ENCODE measurements around the gene MCM10.

DNA sequence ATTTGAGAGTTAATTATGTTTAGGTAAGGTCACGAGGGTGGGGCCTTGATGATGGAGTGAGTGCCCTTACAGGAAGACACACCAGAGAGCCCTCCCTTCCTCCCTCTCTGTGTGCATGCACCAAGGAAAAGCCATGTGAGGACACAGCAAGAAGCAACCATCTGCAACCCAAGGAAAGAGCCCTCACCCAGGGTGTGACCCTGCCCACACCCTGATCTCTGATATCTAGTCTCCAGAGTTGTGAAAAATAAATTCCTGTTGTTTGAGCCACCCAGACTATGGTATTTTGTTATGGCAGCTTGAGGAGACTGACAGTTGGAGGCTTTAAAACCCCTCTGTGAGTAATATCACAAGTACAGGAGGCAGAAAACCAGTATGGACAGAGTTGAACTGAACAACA lies 15.0 kb upstream of the MCM10 start:
- no peak for TF ChIP-seq POLR2A (IDR thresholded peaks at IDR 0.05)
- TF ChIP-seq, protein P1, sequence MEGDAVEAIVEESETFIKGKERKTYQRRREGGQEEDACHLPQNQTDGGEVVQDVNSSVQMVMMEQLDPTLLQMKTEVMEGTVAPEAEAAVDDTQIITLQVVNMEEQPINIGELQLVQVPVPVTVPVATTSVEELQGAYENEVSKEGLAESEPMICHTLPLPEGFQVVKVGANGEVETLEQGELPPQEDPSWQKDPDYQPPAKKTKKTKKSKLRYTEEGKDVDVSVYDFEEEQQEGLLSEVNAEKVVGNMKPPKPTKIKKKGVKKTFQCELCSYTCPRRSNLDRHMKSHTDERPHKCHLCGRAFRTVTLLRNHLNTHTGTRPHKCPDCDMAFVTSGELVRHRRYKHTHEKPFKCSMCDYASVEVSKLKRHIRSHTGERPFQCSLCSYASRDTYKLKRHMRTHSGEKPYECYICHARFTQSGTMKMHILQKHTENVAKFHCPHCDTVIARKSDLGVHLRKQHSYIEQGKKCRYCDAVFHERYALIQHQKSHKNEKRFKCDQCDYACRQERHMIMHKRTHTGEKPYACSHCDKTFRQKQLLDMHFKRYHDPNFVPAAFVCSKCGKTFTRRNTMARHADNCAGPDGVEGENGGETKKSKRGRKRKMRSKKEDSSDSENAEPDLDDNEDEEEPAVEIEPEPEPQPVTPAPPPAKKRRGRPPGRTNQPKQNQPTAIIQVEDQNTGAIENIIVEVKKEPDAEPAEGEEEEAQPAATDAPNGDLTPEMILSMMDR (IDR thresholded peaks at IDR 0.05): no peak
- TF ChIP-seq EP300 (IDR thresholded peaks at IDR 0.05): no peak
